Keratinocyte (primary cell): ENCODE results near the gene KCNB1.

Source experiments
- EZH2 ChIP-seq: IDR thresholded peaks from one replicate; pipeline ENCODE4 v1.6.1; 2012; ENCODE audit warnings: inconsistent platforms, mild to moderate bottlenecking, low read length, moderate library complexity
- TF ChIP-seq, protein P1 (sequence below), 3 experiments: IDR thresholded peaks in 1 of 3; conservative IDR thresholded peaks in 1 of 3; optimal IDR thresholded peaks in 1 of 3; 2 replicates in 2 of 3; 3 replicates in 1 of 3; pipeline versions ENCODE3 to v1.5.1; 2011; ENCODE audit warnings: low read length in 3 of 3, mild to moderate bottlenecking in 3 of 3, moderate library complexity in 2 of 3, control low read depth in 1 of 3, inconsistent platforms in 1 of 3; ENCODE audit not compliant: insufficient read depth in 2 of 3; ENCODE audit errors: extremely low read depth in 1 of 3

DNA sequence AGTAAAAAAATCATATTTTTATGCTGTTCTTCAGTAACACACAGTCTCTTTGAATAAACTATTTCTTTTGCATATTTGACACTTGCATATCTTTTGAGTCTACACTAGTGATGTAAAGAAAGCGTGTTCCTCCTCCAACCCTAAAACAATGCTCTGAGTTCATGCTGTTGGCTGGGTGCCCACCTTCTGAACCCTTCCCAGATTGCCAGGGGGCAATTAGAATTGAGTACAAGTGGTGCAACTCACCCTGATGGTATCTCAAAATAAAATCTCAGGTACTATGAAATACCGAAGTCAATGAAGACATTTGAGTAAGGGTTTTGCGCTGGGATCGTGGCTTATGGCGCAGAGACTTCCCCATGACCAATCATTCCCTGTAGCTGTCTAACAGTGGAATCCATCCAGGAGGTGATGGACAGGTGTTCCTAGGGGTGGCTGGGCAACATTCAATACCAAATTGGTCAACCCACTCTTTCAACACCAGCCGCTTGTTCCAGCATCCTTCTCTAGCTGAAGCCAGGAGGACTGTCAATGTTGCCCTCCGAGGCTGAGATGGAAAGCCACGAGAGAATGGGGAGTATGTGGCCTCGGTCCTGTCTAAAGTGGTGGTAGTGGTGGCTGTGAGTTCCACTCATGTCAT is 110.3 kb downstream of the KCNB1 start:
- TF ChIP-seq, protein P1, sequence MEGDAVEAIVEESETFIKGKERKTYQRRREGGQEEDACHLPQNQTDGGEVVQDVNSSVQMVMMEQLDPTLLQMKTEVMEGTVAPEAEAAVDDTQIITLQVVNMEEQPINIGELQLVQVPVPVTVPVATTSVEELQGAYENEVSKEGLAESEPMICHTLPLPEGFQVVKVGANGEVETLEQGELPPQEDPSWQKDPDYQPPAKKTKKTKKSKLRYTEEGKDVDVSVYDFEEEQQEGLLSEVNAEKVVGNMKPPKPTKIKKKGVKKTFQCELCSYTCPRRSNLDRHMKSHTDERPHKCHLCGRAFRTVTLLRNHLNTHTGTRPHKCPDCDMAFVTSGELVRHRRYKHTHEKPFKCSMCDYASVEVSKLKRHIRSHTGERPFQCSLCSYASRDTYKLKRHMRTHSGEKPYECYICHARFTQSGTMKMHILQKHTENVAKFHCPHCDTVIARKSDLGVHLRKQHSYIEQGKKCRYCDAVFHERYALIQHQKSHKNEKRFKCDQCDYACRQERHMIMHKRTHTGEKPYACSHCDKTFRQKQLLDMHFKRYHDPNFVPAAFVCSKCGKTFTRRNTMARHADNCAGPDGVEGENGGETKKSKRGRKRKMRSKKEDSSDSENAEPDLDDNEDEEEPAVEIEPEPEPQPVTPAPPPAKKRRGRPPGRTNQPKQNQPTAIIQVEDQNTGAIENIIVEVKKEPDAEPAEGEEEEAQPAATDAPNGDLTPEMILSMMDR (optimal IDR thresholded peaks at IDR 0.05 in 1 of 3, IDR thresholded peaks at IDR 0.05 in 1 of 3, conservative IDR thresholded peaks at IDR 0.05 in 1 of 3; ENCODE audit: extremely low read depth in 1 of 3, insufficient read depth in 2 of 3, low read length in 3 of 3), result no peak
- no peak for TF ChIP-seq EZH2
